ENCODE data around the gene USP25. TPM values are rescaled to one million over a fixed set of nuclear protein-coding genes. Genes with fewer than 3 reads are reported as not detected.

USP25 gene
- total and polyA plus RNA-seq, 8 donors = 8.2 to 91.6 (median 25.5) TPM

- peak in 1 of 2 donors; percentile 20 for DNase-seq
- H3K27me3 ChIP-seq = no peaks in the 10 kb centered on the region
- TF ChIP-seq POLR2AphosphoS5 (IDR thresholded peaks at IDR 0.05) = no peak
- TF ChIP-seq CTCF (IDR thresholded peaks at IDR 0.05) = peak in 3 of 7 experiments; percentile 5 to 28 (median 6)
- H3K36me3 ChIP-seq = no peaks in the 10 kb centered on the region
- intact Hi-C loops (cut with DNase I; ENCODE audit: low total_unique reads) = no loop called here
- H3K4me1 ChIP-seq = peaks cover 0 to 5% (median 0%) of the 10 kb centered on the region in 4 donors
- H3K9me3 ChIP-seq = peaks cover 0 to 25% (median 6%) of the 10 kb centered on the region in 4 donors
- H3K4me3 ChIP-seq = no peak overlapping the region
- H3K27ac ChIP-seq = no peak overlapping the region
Measured at GRCh38 chr21:15894596-15894995, 164.8 kb downstream of the USP25 start.

- no peak for TF ChIP-seq POLR2A (IDR thresholded peaks at IDR 0.05)
- Histone ChIP-seq H3K4me3 (no peak overlapping the region), H3K4me1 (peaks cover 0 to 5% (median 0%) of the 10 kb centered on the region in 4 donors), H3K36me3 (no peaks in the 10 kb centered on the region), H3K9me3 (peaks cover 0 to 31% (median 8%) of the 10 kb centered on the region in 4 donors), H3K27ac (no peak overlapping the region), H3K27me3 (no peaks in the 10 kb centered on the region)
- peak in 1 of 2 donors; percentile 11 for DNase-seq
- 85 to 91% (median 88%) methylated on average over 5 of the region's 5 CpGs for whole genome bisulfite sequencing, 5 donors
- intact Hi-C loops (cut with DNase I; ENCODE audit: low total_unique reads) = no loop called here
Measured at GRCh38 chr21:15895142-15896106, 165.6 kb downstream of the USP25 start.

GRCh38 chr21:15896501-15896900 lies 166.7 kb downstream of the USP25 start:
- 90 to 96% (median 93%) methylated on average over 4 of the region's 4 CpGs for WGBS, 5 donors
- Histone ChIP-seq H3K27ac (no peak overlapping the region), H3K4me3 (no peak overlapping the region), H3K4me1 (peaks cover 0 to 5% (median 0%) of the 10 kb centered on the region in 4 donors), H3K36me3 (no peaks in the 10 kb centered on the region), H3K27me3 (no peaks in the 10 kb centered on the region), H3K9me3 (peaks cover 0 to 40% (median 12%) of the 10 kb centered on the region in 4 donors)
- intact Hi-C loops (cut with DNase I; ENCODE audit: low total_unique reads) = no loop called here
- no peak for DNase-seq
- TF ChIP-seq EP300 (IDR thresholded peaks at IDR 0.05) = no peak
- TF ChIP-seq POLR2A (IDR thresholded peaks at IDR 0.05) = no peak
- TF ChIP-seq CTCF (IDR thresholded peaks at IDR 0.05) = no peak
- no peak for TF ChIP-seq POLR2AphosphoS5 (IDR thresholded peaks at IDR 0.05)

- TF ChIP-seq EP300 (IDR thresholded peaks at IDR 0.05) = no peak
- no peak for TF ChIP-seq CTCF (IDR thresholded peaks at IDR 0.05)
- TF ChIP-seq POLR2A (IDR thresholded peaks at IDR 0.05) = no peak
- no peak for TF ChIP-seq POLR2AphosphoS5 (IDR thresholded peaks at IDR 0.05)
- intact Hi-C loops (cut with DNase I; ENCODE audit: low total_unique reads) = no loop called here
- H3K4me3 ChIP-seq = no peak overlapping the region
- H3K4me1 ChIP-seq = no peaks in the 10 kb centered on the region
- H3K9me3 ChIP-seq = peaks cover 0 to 55% (median 21%) of the 10 kb centered on the region in 4 donors
- 81 to 94% (median 88%) methylated on average over 8 of the region's 8 CpGs for WGBS, 5 donors
- H3K27me3 ChIP-seq = no peaks in the 10 kb centered on the region
- DNase-seq = no peak
- H3K36me3 ChIP-seq = no peaks in the 10 kb centered on the region
- no peak overlapping the region for H3K27ac ChIP-seq
Measured at GRCh38 chr21:15904389-15904788, 174.6 kb downstream of the USP25 start.

- H3K4me3 ChIP-seq = no peak overlapping the region
- intact Hi-C loops (cut with DNase I; ENCODE audit: low total_unique reads) = no loop called here
- TF ChIP-seq CTCF (IDR thresholded peaks at IDR 0.05) (no peak), POLR2A (IDR thresholded peaks at IDR 0.05) (no peak), EP300 (IDR thresholded peaks at IDR 0.05) (no peak)
- H3K27ac ChIP-seq = no peak overlapping the region
- peaks cover 0 to 36% (median 15%) of the 10 kb centered on the region in 4 donors for H3K9me3 ChIP-seq
- no peaks in the 10 kb centered on the region for H3K27me3 ChIP-seq
- DNase-seq = no peak
- 87 to 93% (median 91%) methylated on average over 6 of the region's 6 CpGs for WGBS, 5 donors
- no peaks in the 10 kb centered on the region for H3K36me3 ChIP-seq
- H3K4me1 ChIP-seq = no peaks in the 10 kb centered on the region
Measured at GRCh38 chr21:15908187-15908586, 178.4 kb downstream of the USP25 start.
